CD14-positive monocyte (primary cell): ENCODE data around the gene AKT1. TPM values are rescaled to one million over a fixed set of nuclear protein-coding genes. Genes with fewer than 3 reads are reported as not detected.
A peak's percentile ranks its signal among the peaks of the same experiment; 100 is the strongest.

Experiments used
- DNase-seq, 3 donors: peaks; one replicate each; pipeline ENCODE4 v3.0.0-alpha.2; 2011 to 2022
- H2AFZ ChIP-seq: 2 replicates; pipeline ENCODE4 v1.6.0; 2012; ENCODE audit warnings: mild to moderate bottlenecking, low read depth, low read length, inconsistent platforms; ENCODE audit not compliant: insufficient read depth, poor library complexity, severe bottlenecking
- H3K27ac ChIP-seq, 2 donors: 1 replicate in 1 of 2; 2 replicates in 1 of 2; pipeline ENCODE4 v1.5.1; 2012 to 2013; ENCODE audit warnings: low read length in 2 of 2, control low read depth in 1 of 2, inconsistent platforms in 1 of 2, low read depth in 1 of 2, mild to moderate bottlenecking in 1 of 2
- H3K27me3 ChIP-seq, 2 donors: one replicate each; pipeline versions ENCODE4 v1.6.0 to v1.6.1; 2011 to 2013; ENCODE audit warnings: low read length in 2 of 2; ENCODE audit not compliant: control insufficient read depth in 2 of 2, insufficient read depth in 2 of 2
- H3K36me3 ChIP-seq, 2 donors: replicated peaks in 1 of 2; 1 replicate in 1 of 2; 2 replicates in 1 of 2; pipeline versions ENCODE4 v1.5.1 to v1.6.1; 2012 to 2013; ENCODE audit warnings: low read length in 2 of 2, control low read depth in 1 of 2, inconsistent platforms in 1 of 2, mild to moderate bottlenecking in 1 of 2; ENCODE audit not compliant: insufficient read depth in 2 of 2, control insufficient read depth in 1 of 2
- H3K4me1 ChIP-seq, 2 donors: 1 replicate in 1 of 2; 2 replicates in 1 of 2; pipeline versions ENCODE4 v1.5.1 to v1.6.1; 2012 to 2013; ENCODE audit warnings: low read length in 2 of 2, control low read depth in 1 of 2, inconsistent platforms in 1 of 2, mild to moderate bottlenecking in 1 of 2, moderate library complexity in 1 of 2; ENCODE audit not compliant: insufficient read depth in 2 of 2, control insufficient read depth in 1 of 2
- H3K4me2 ChIP-seq: replicated peaks from 2 replicates; pipeline ENCODE3; 2012; ENCODE audit warnings: low read length, moderate library complexity, mild to moderate bottlenecking; ENCODE audit not compliant: poor library complexity, severe bottlenecking; ENCODE audit errors: extremely low read depth
- H3K4me3 ChIP-seq, 3 experiments: fragments of 200-600 bp in 1 of 3; sonication (generic) in 1 of 3; replicated peaks in 1 of 3; 1 replicate in 2 of 3; 2 replicates in 1 of 3; pipeline ENCODE4 v1.5.1; 2011 to 2013; ENCODE audit warnings: low read length in 3 of 3, mild to moderate bottlenecking in 3 of 3, control low read depth in 2 of 3, low read depth in 2 of 3, inconsistent platforms in 1 of 3, moderate library complexity in 1 of 3
- H3K79me2 ChIP-seq: 2 replicates; pipeline ENCODE4 v1.6.0; 2012; ENCODE audit warnings: mild to moderate bottlenecking, control low read depth, inconsistent platforms, low read length, moderate library complexity; ENCODE audit not compliant: insufficient read depth
- H3K9ac ChIP-seq: 2 replicates; pipeline ENCODE4 v1.6.0; 2017; ENCODE audit warnings: low read length, mild to moderate bottlenecking; ENCODE audit not compliant: insufficient read depth, poor library complexity, severe bottlenecking
- H3K9me3 ChIP-seq, 2 donors: replicated peaks in 1 of 2; 1 replicate in 1 of 2; 2 replicates in 1 of 2; pipeline versions ENCODE4 v1.5.1 to v1.6.1; 2012 to 2013; ENCODE audit warnings: low read length in 2 of 2, control low read depth in 1 of 2; ENCODE audit not compliant: control insufficient read depth in 1 of 2, insufficient read depth in 1 of 2
- H4K20me1 ChIP-seq: 2 replicates; pipeline ENCODE4 v1.6.0; 2012; ENCODE audit warnings: mild to moderate bottlenecking, low read length, control low read depth, moderate library complexity; ENCODE audit not compliant: insufficient read depth
- H3K27ac Mint-ChIP-seq, 7 donors: one replicate each; pipeline ENCODE4 v1.8.0; 2020; ENCODE audit warnings: mild to moderate bottlenecking in 7 of 7, mixed read lengths in 7 of 7, moderate library complexity in 6 of 7, inconsistent platforms in 2 of 7
- H3K27me3 Mint-ChIP-seq, 3 donors: one replicate each; pipeline ENCODE4 v1.8.0; 2021 to 2022; ENCODE audit warnings: low read depth in 3 of 3, mild to moderate bottlenecking in 3 of 3, mixed read lengths in 3 of 3, moderate library complexity in 3 of 3, inconsistent platforms in 1 of 3
- H3K36me3 Mint-ChIP-seq, 2 donors: one replicate each; pipeline ENCODE4 v1.8.0; 2020; ENCODE audit warnings: mixed read lengths in 2 of 2, inconsistent platforms in 1 of 2, mild to moderate bottlenecking in 1 of 2
- H3K4me1 Mint-ChIP-seq: one replicate; pipeline ENCODE4 v1.8.0; 2020; ENCODE audit warnings: mild to moderate bottlenecking, mixed read lengths
- H3K4me3 Mint-ChIP-seq, 2 donors: one replicate each; pipeline ENCODE4 v1.8.0; 2020; ENCODE audit warnings: mild to moderate bottlenecking in 2 of 2, mixed read lengths in 2 of 2, moderate library complexity in 1 of 2
- H3K9me3 Mint-ChIP-seq, 7 donors: one replicate each; pipeline ENCODE4 v1.8.0; 2020 to 2022; ENCODE audit warnings: mixed read lengths in 7 of 7, mild to moderate bottlenecking in 6 of 7, moderate library complexity in 6 of 7, inconsistent platforms in 2 of 7
- CTCF ChIP-seq: fragments of 200-600 bp; IDR thresholded peaks from one replicate; pipeline ENCODE4 v1.8.0; 2022; ENCODE audit warnings: antibody characterized with exemption, mild to moderate bottlenecking
- WGBS: methylation state at CpG from one replicate; pipeline ENCODE4 v1.1.5; 2013; ENCODE audit warnings: missing lambda C conversion rate; ENCODE audit not compliant: insufficient coverage; 5-methylcytosine and 5-hydroxymethylcytosine counted together
- intact Hi-C, 2 donors: fragments of 100-400 bp; cut with micrococcal nuclease; formaldehyde crosslinking; loops; one replicate each; pipeline versions ENCODE4 v1.15.0 to v1.15.1; 2023
- polyA plus RNA-seq, 3 donors: library from polyadenylated mRNA; depleted of rRNA in 1 of 3; unstranded in 2 of 3; stranded (reverse) in 1 of 3; fragments of 300-500 nt in 2 of 3; fragments of >200 nt in 1 of 3; fragmentation: Illumina TruSeq in 2 of 3; gene quantifications; 1 replicate in 2 of 3; 2 replicates in 1 of 3; pipeline ENCODE4 v1.2.3, GENCODE V29; 2012 to 2021

The AKT1 gene
- polyA plus RNA-seq, 3 donors, result 7.2 to 180 (median 26.4) TPM

- Histone ChIP-seq H3K9ac (no peak overlapping the region), H3K27ac (no peak overlapping the region), H3K79me2 (peaks cover 3% of the 10 kb centered on the region), H3K4me2 (no peak overlapping the region), H3K4me3 (no peak overlapping the region), H2AFZ (no peak overlapping the region), H3K4me1 (peaks cover 21 to 29% of the 10 kb centered on the region in 2 donors), H4K20me1 (no peaks in the 10 kb centered on the region), H3K27me3 (no peaks in the 10 kb centered on the region), H3K36me3 (no peaks in the 10 kb centered on the region), H3K9me3 (peaks cover 0 to 3% of the 10 kb centered on the region in 2 donors)
- Mint-ChIP-seq H3K9me3 (peaks cover 0 to 8% (median 2%) of the 10 kb centered on the region in 7 donors), H3K27me3 (peaks cover 2 to 5% (median 3%) of the 10 kb centered on the region in 3 donors), H3K4me3 (peak overlapping the region in 1 of 2 donors; percentile 12), H3K36me3 (peaks cover 0 to 8% of the 10 kb centered on the region in 2 donors), H3K27ac (no peak overlapping the region), H3K4me1 (peaks cover 21% of the 10 kb centered on the region)
- DNase-seq, result no peak
- intact Hi-C loops, result no loop called here
- WGBS, result 90% methylated on average over 9 of the region's 9 CpGs
- no peak for TF ChIP-seq CTCF
Measured at GRCh38 chr14:104818714-104819161, 23.2 kb upstream of the AKT1 start.

- Mint-ChIP-seq H3K4me1 (peaks cover 22% of the 10 kb centered on the region), H3K36me3 (peaks cover 0 to 8% of the 10 kb centered on the region in 2 donors), H3K9me3 (peaks cover 0 to 8% (median 2%) of the 10 kb centered on the region in 7 donors), H3K4me3 (peak overlapping the region in 1 of 2 donors; percentile 12), H3K27ac (no peak overlapping the region), H3K27me3 (peaks cover under 1 to 3% (median 2%) of the 10 kb centered on the region in 3 donors)
- Histone ChIP-seq H3K36me3 (no peaks in the 10 kb centered on the region), H3K9me3 (peaks cover 0 to 3% of the 10 kb centered on the region in 2 donors), H3K4me3 (no peak overlapping the region), H3K4me1 (peaks cover 21 to 29% of the 10 kb centered on the region in 2 donors), H3K27ac (no peak overlapping the region), H3K4me2 (no peak overlapping the region), H4K20me1 (no peaks in the 10 kb centered on the region), H2AFZ (no peak overlapping the region), H3K27me3 (no peaks in the 10 kb centered on the region), H3K9ac (no peak overlapping the region), H3K79me2 (peaks cover 6% of the 10 kb centered on the region)
- TF ChIP-seq CTCF, result no peak
- 97% methylated on average over 8 of the region's 8 CpGs for WGBS
- DNase-seq, result no peak
- intact Hi-C loops, result no loop called here
Measured at GRCh38 chr14:104817930-104818713, 22.6 kb upstream of the AKT1 start.
